K562 (cell line): Measurements from ENCODE around the gene LRRC26. TPM values are rescaled to one million over a fixed set of nuclear protein-coding genes. Genes with fewer than 3 reads are reported as not detected.

Source experiments
- CAMTA2 ChIP-seq: fragments of 250-450 bp; sonication (Bioruptor Pico); conservative IDR thresholded peaks from 2 replicates; pipeline ENCODE4 v1.5.1; 2022
- CBX8 ChIP-seq: fragments of 200-600 bp; sonication (generic); IDR thresholded peaks from 2 replicates; pipeline ENCODE4 v1.6.1; 2012; ENCODE audit warnings: borderline replicate concordance, mixed run types, low read depth, mild to moderate bottlenecking, moderate library complexity, mixed read lengths, low read length, control low read depth, inconsistent platforms; ENCODE audit not compliant: poor library complexity, severe bottlenecking; ENCODE audit errors: extremely low read depth
- CREM ChIP-seq: IDR thresholded peaks from 2 replicates; pipeline ENCODE4 v1.6.1; 2014; ENCODE audit warnings: antibody characterized with exemption, low read depth
- GABPA ChIP-seq: fragments of 200-800 bp; sonication (Bioruptor generic); conservative IDR thresholded peaks from 2 replicates; pipeline ENCODE4 v1.6.1; 2016; ENCODE audit warnings: low read depth, missing genetic modification characterization, missing compliant biosample characterization
- GABPB2 ChIP-seq: fragments of 250-450 bp; sonication (Bioruptor Pico); conservative IDR thresholded peaks from 2 replicates; pipeline ENCODE4 v1.5.1; 2021; ENCODE audit warnings: mild to moderate bottlenecking
- LCOR ChIP-seq: sonication (generic); formaldehyde crosslinking; IDR thresholded peaks from 2 replicates; pipeline ENCODE4 v1.8.0; 2022; ENCODE audit warnings: mild to moderate bottlenecking, missing genetic modification reagents
- MCM3 ChIP-seq: fragments of 450-650 bp; IDR thresholded peaks from 2 replicates; pipeline ENCODE4 v1.6.1; 2016
- NELFE ChIP-seq: IDR thresholded peaks from 2 replicates; pipeline ENCODE4 v1.6.1; 2011; ENCODE audit warnings: mild to moderate bottlenecking; ENCODE audit not compliant: insufficient read depth, insufficient read length
- NFIX ChIP-seq: fragments of 250-450 bp; sonication (Bioruptor Pico); IDR thresholded peaks from 2 replicates; pipeline ENCODE4 v1.4.0; 2020; ENCODE audit warnings: low read depth, mild to moderate bottlenecking, moderate library complexity
- NKRF ChIP-seq: fragments of 450-650 bp; IDR thresholded peaks from 2 replicates; pipeline ENCODE4 v1.6.1; 2016; ENCODE audit warnings: borderline replicate concordance
- NR2F6 ChIP-seq: fragments of 450-650 bp; formaldehyde crosslinking; IDR thresholded peaks from 2 replicates; pipeline ENCODE4 v1.4.0; 2020; ENCODE audit warnings: mild to moderate bottlenecking
- RAD21 ChIP-seq, 2 experiments: fragments of 250-450 bp in 1 of 2; fragments of 450-650 bp in 1 of 2; sonication (Bioruptor Pico) in 1 of 2; formaldehyde crosslinking in 1 of 2; IDR thresholded peaks in 1 of 2; conservative IDR thresholded peaks in 1 of 2; 2 replicates each; pipeline versions ENCODE4 v1.4.0 to v1.8.0; 2020 to 2022; ENCODE audit warnings: mild to moderate bottlenecking in 2 of 2, moderate library complexity in 1 of 2
- RB1 ChIP-seq: fragments of 450-650 bp; IDR thresholded peaks from 2 replicates; pipeline ENCODE4 v1.6.1; 2017; ENCODE audit warnings: low read depth, mild to moderate bottlenecking
- SIX5 ChIP-seq, 2 experiments: IDR thresholded peaks; 2 replicates each; pipeline ENCODE4 v1.6.1; 2011; ENCODE audit warnings: low read length in 2 of 2, borderline replicate concordance in 1 of 2, low read depth in 1 of 2, mild to moderate bottlenecking in 1 of 2, moderate library complexity in 1 of 2; ENCODE audit not compliant: insufficient read depth in 1 of 2
- SMARCA4 ChIP-seq: fragments of 450-650 bp; IDR thresholded peaks from 2 replicates; pipeline ENCODE4 v1.6.1; 2016
- SRSF3 ChIP-seq: fragments of 200-400 bp; formaldehyde crosslinking; IDR thresholded peaks from 2 replicates; pipeline ENCODE4 v1.6.1; 2016; ENCODE audit warnings: mild to moderate bottlenecking, low read length, moderate library complexity; ENCODE audit not compliant: insufficient read depth
- STAG1 ChIP-seq: sonication (generic); formaldehyde crosslinking; IDR thresholded peaks from 2 replicates; pipeline ENCODE4 v1.5.0; 2020; ENCODE audit warnings: missing genetic modification reagents, borderline replicate concordance
- TBL1XR1 ChIP-seq, 2 experiments: IDR thresholded peaks; 2 replicates each; pipeline ENCODE4 v1.6.1; 2012; ENCODE audit warnings: improper control_type of control experiment in 2 of 2, low read length in 2 of 2, mild to moderate bottlenecking in 1 of 2
- TCF15 ChIP-seq: fragments of 250-450 bp; sonication (Bioruptor Pico); IDR thresholded peaks from 2 replicates; pipeline ENCODE4 v1.8.0; 2022; ENCODE audit warnings: moderate library complexity, mild to moderate bottlenecking, inconsistent platforms
- ZC3H4 ChIP-seq: sonication (generic); formaldehyde crosslinking; IDR thresholded peaks from 2 replicates; pipeline ENCODE4 v1.9.0; 2021; ENCODE audit warnings: missing genetic modification reagents, borderline replicate concordance
- ZFP30 ChIP-seq: fragments of 250-450 bp; sonication (Bioruptor Pico); IDR thresholded peaks from 2 replicates; pipeline ENCODE4 v1.8.0; 2022; ENCODE audit warnings: moderate library complexity, mild to moderate bottlenecking, inconsistent platforms, borderline replicate concordance
- ZNF143 ChIP-seq: sonication (generic); formaldehyde crosslinking; IDR thresholded peaks from 2 replicates; pipeline ENCODE4 v1.9.0; 2022; ENCODE audit warnings: mild to moderate bottlenecking, missing genetic modification reagents
- ZNF217 ChIP-seq: sonication (generic); formaldehyde crosslinking; IDR thresholded peaks from 2 replicates; pipeline ENCODE4 v1.8.0; 2022; ENCODE audit warnings: mild to moderate bottlenecking, missing genetic modification reagents
- ZNF354B ChIP-seq: fragments of 250-450 bp; sonication (Bioruptor Pico); IDR thresholded peaks from 2 replicates; pipeline ENCODE4 v1.4.0; 2020
- ZNF584 ChIP-seq: fragments of 200-800 bp; sonication (Bioruptor generic); IDR thresholded peaks from 2 replicates; pipeline ENCODE4 v1.6.1; 2016; ENCODE audit warnings: low read depth, mild to moderate bottlenecking, missing genetic modification characterization, missing compliant biosample characterization
- polyA plus RNA-seq, 8 experiments: library from polyadenylated mRNA; depleted of rRNA in 4 of 8; stranded (reverse) in 5 of 8; unstranded in 3 of 8; fragments of >200 nt; fragmentation: Nextera tagmentation in 2 of 8; fragmentation: Illumina TruSeq in 1 of 8; extraction: Ambion mirVana in 2 of 8; extraction: Trizol in 1 of 8; gene quantifications; 2 replicates each; pipeline versions ENCODE4 v1.2.1 to v1.2.3, GENCODE V29; 2011 to 2014; ENCODE audit warnings: inconsistent platforms in 1 of 8, missing spikeins in 1 of 8
- total RNA-seq, 7 experiments: library from RNA; depleted of rRNA in 6 of 7; stranded (reverse); fragments of >200 nt in 6 of 7; fragmentation: Illumina TruSeq in 2 of 7; extraction: Trizol in 2 of 7; gene quantifications; 2 replicates each; pipeline versions ENCODE4 v1.2.1 to v1.2.3, GENCODE V29; 2011 to 2021; ENCODE audit warnings: low replicate concordance in 1 of 7
- TF ChIP-seq, protein P1 (sequence below): fragments of 450-650 bp; IDR thresholded peaks from 2 replicates; pipeline ENCODE4 v1.6.1; 2016; ENCODE audit warnings: missing biosample characterization, missing genetic modification characterization

LRRC26 gene
- total and polyA plus RNA-seq, 9 of the 15 experiments (the other 6 are each of a cell fraction or from before 2014, with no cell fraction given) = not detected

GRCh38 chr9:137188490-137189296 is 18.8 kb upstream of the LRRC26 start, which contains the start of the genes ANAPC2 and SSNA1 (continued):
- no peak for TF ChIP-seq ZNF584
- no peak for TF ChIP-seq CBX8
- TF ChIP-seq ZNF217 (CRISPR knock-in tag) = no peak
- no peak for TF ChIP-seq ZFP30 (CRISPR knock-in tag)
- TF ChIP-seq MCM3 = no peak
- TF ChIP-seq ZNF354B (CRISPR knock-in tag) = no peak
- TF ChIP-seq RB1 = peak; percentile 83
- no peak for TF ChIP-seq ZNF143 (CRISPR knock-in tag)
- TF ChIP-seq, protein P1, sequence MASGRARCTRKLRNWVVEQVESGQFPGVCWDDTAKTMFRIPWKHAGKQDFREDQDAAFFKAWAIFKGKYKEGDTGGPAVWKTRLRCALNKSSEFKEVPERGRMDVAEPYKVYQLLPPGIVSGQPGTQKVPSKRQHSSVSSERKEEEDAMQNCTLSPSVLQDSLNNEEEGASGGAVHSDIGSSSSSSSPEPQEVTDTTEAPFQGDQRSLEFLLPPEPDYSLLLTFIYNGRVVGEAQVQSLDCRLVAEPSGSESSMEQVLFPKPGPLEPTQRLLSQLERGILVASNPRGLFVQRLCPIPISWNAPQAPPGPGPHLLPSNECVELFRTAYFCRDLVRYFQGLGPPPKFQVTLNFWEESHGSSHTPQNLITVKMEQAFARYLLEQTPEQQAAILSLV (tag) = no peak
- TF ChIP-seq LCOR (CRISPR knock-in tag) = no peak
- TF ChIP-seq CREM = peak; percentile 100
- TF ChIP-seq SIX5 (IDR thresholded peaks at IDR 0.05; ENCODE audit: borderline replicate concordance in 1 of 2, insufficient read depth in 1 of 2, low read depth in 1 of 2, low read length in 2 of 2) = peak; percentile 59 to 67; a peak in 3 of 4 replicates
- TF ChIP-seq SMARCA4 = no peak
- TF ChIP-seq GABPB2 = no peak
- no peak for TF ChIP-seq NR2F6 (CRISPR knock-in tag)
- peak; percentile 61 to 100; a peak in 3 of 4 replicates for TF ChIP-seq TBL1XR1 (IDR thresholded peaks at IDR 0.05; ENCODE audit: low read length in 2 of 2)
- TF ChIP-seq TCF15 (CRISPR knock-in tag) = no peak
- TF ChIP-seq CAMTA2 = no peak
- no peak for TF ChIP-seq ZC3H4 (CRISPR knock-in tag)
- no peak for TF ChIP-seq SRSF3
- no peak; the same call in 1 of the 2 replicates for TF ChIP-seq STAG1 (CRISPR knock-in tag)
- no peak for TF ChIP-seq NELFE
- TF ChIP-seq NFIX (CRISPR knock-in tag) = no peak
- TF ChIP-seq NKRF = peak; percentile 86
- TF ChIP-seq GABPA = peak; percentile 44
- peak; percentile 83 for TF ChIP-seq RAD21 (CRISPR knock-in tag; conservative IDR thresholded peaks at IDR 0.05 in 1 of 2, IDR thresholded peaks at IDR 0.05 in 1 of 2)
